ENCODE results near the gene MAGI2.

MAGI2 gene

GRCh38 chr7:78770422-78771410 is 682.8 kb downstream of the MAGI2 start:
- no peak for DNase-seq

GRCh38 chr7:78769481-78770101 is 683.9 kb downstream of the MAGI2 start:
- no peak for DNase-seq

GRCh38 chr7:78768859-78769258 is 684.6 kb downstream of the MAGI2 start:
- no peak for DNase-seq

- DNase-seq, result no peak
Observed at GRCh38 chr7:78765943-78766729, 687.3 kb downstream of the MAGI2 start.

GRCh38 chr7:78764571-78764970 is 688.9 kb downstream of the MAGI2 start:
- no peak for DNase-seq

GRCh38 chr7:78762625-78763024 is 690.8 kb downstream of the MAGI2 start:
- no peak for DNase-seq

- no peak for DNase-seq
Observed at GRCh38 chr7:78760620-78761355, 692.7 kb downstream of the MAGI2 start.

GRCh38 chr7:78752554-78752953 is 700.9 kb downstream of the MAGI2 start:
- DNase-seq, result no peak

- DNase-seq, result no peak
Observed at GRCh38 chr7:78751253-78751652, 702.2 kb downstream of the MAGI2 start.

GRCh38 chr7:78749052-78749746 is 704.3 kb downstream of the MAGI2 start:
- no peak for DNase-seq

GRCh38 chr7:78747592-78747991 is 705.9 kb downstream of the MAGI2 start:
- no peak for DNase-seq

- DNase-seq, result no peak
Observed at GRCh38 chr7:78746301-78746700, 707.2 kb downstream of the MAGI2 start.

GRCh38 chr7:78742694-78743093 is 710.8 kb downstream of the MAGI2 start:
- DNase-seq, result no peak

- DNase-seq, result no peak
Observed at GRCh38 chr7:78736548-78736947, 716.9 kb downstream of the MAGI2 start.

GRCh38 chr7:78734626-78735025 is 718.8 kb downstream of the MAGI2 start:
- DNase-seq, result no peak

- DNase-seq, result no peak
Observed at GRCh38 chr7:78720066-78720465, 733.4 kb downstream of the MAGI2 start.

GRCh38 chr7:78718212-78718611 is 735.3 kb downstream of the MAGI2 start:
- DNase-seq, result no peak

GRCh38 chr7:78716876-78717275 is 736.6 kb downstream of the MAGI2 start:
- no peak for DNase-seq

- DNase-seq, result no peak
Observed at GRCh38 chr7:78714356-78714755, 739.1 kb downstream of the MAGI2 start.

GRCh38 chr7:78712111-78712510 is 741.4 kb downstream of the MAGI2 start:
- no peak for DNase-seq

GRCh38 chr7:78709658-78710057 is 743.8 kb downstream of the MAGI2 start:
- no peak for DNase-seq

GRCh38 chr7:78704504-78704903 is 749.0 kb downstream of the MAGI2 start:
- no peak for DNase-seq
